BJ (cell line): ENCODE measurements around the gene UMAD1. TPM values are rescaled to one million over a fixed set of nuclear protein-coding genes. Genes with fewer than 3 reads are reported as not detected.

Experiments used
- CTCF ChIA-PET: fragments of 350-600 bp; formaldehyde crosslinking; extraction: SDS; loops from one replicate; lab custom pipeline; 2021; ENCODE audit warnings: antibody characterized with exemption, inconsistent platforms; lab: Yijun Ruan, JAX
- POLR2A ChIA-PET: fragments of 300-600 bp; sonication (Branson Sonifier 250); formaldehyde crosslinking; extraction: SDS; loops from one replicate; lab custom pipeline; 2021; ENCODE audit warnings: antibody characterized with exemption; lab: Charles Lee
- DNase-seq: peaks from one replicate; pipeline ENCODE4 v3.0.0-alpha.2; 2011; ENCODE audit warnings: low read depth
- H3K27me3 ChIP-seq: 2 replicates; pipeline ENCODE4 v1.6.0; 2011; ENCODE audit warnings: low read length; ENCODE audit not compliant: control insufficient read depth, insufficient read depth
- H3K36me3 ChIP-seq: 2 replicates; pipeline ENCODE4 v1.5.1; 2011; ENCODE audit warnings: low read length; ENCODE audit not compliant: control insufficient read depth, insufficient read depth
- H3K4me3 ChIP-seq: 2 replicates; pipeline ENCODE4 v1.5.1; 2011; ENCODE audit warnings: low read depth, mild to moderate bottlenecking, control low read depth, low read length
- polyA plus RNA-seq: library from polyadenylated mRNA; depleted of rRNA; stranded (reverse); fragments of >200 nt; gene quantifications from 2 replicates; pipeline ENCODE4 v1.2.3, GENCODE V29; 2011
- TF ChIP-seq, protein P1 (sequence below): IDR thresholded peaks from 2 replicates; pipeline ENCODE4 v1.5.1; 2011; ENCODE audit warnings: low read depth, mild to moderate bottlenecking, control low read depth, inconsistent platforms, low read length, moderate library complexity; ENCODE audit not compliant: insufficient read depth

Gene UMAD1
- polyA plus RNA-seq, 1 experiment = 10.1 TPM

DNA sequence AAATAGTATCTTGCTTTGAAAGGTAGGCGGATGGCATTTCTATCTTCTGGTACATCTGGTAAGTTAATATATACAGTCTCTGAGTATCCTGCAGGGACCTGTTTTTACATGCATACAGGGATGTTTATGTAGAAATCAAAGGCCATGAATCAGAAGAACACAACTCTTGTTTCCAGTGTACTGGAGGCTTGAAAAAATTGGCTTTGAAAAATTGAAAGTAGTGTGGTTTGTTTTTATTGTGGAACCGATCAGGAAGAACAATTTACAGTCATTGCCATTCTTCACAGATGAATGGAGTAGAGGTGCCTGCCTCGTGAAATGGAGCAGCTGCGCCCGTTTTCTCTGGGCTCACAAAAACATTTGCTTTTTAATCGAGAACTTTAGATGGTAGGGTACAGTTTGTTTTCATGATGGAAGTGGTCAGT, 131.9 kb downstream of the UMAD1 start:
- H3K27me3 ChIP-seq = no peaks in the 10 kb centered on the region
- DNase-seq = no peak
- CTCF ChIA-PET = interaction anchor here (1.3 to 1.8 kb wide), 3 partner anchors 12 to 20 kb away, joined by 3 to 7 read pairs (median 4); no protein-coding TSS in a partner anchor
- TF ChIP-seq, protein P1, sequence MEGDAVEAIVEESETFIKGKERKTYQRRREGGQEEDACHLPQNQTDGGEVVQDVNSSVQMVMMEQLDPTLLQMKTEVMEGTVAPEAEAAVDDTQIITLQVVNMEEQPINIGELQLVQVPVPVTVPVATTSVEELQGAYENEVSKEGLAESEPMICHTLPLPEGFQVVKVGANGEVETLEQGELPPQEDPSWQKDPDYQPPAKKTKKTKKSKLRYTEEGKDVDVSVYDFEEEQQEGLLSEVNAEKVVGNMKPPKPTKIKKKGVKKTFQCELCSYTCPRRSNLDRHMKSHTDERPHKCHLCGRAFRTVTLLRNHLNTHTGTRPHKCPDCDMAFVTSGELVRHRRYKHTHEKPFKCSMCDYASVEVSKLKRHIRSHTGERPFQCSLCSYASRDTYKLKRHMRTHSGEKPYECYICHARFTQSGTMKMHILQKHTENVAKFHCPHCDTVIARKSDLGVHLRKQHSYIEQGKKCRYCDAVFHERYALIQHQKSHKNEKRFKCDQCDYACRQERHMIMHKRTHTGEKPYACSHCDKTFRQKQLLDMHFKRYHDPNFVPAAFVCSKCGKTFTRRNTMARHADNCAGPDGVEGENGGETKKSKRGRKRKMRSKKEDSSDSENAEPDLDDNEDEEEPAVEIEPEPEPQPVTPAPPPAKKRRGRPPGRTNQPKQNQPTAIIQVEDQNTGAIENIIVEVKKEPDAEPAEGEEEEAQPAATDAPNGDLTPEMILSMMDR = no peak
- H3K36me3 ChIP-seq = no peaks in the 10 kb centered on the region
- POLR2A ChIA-PET = interaction anchor here (0.6 kb wide), 1 partner anchor 132 kb away, joined by 3 read pairs; the partner anchor contains the start of gene UMAD1
- no peak overlapping the region for H3K4me3 ChIP-seq

DNA sequence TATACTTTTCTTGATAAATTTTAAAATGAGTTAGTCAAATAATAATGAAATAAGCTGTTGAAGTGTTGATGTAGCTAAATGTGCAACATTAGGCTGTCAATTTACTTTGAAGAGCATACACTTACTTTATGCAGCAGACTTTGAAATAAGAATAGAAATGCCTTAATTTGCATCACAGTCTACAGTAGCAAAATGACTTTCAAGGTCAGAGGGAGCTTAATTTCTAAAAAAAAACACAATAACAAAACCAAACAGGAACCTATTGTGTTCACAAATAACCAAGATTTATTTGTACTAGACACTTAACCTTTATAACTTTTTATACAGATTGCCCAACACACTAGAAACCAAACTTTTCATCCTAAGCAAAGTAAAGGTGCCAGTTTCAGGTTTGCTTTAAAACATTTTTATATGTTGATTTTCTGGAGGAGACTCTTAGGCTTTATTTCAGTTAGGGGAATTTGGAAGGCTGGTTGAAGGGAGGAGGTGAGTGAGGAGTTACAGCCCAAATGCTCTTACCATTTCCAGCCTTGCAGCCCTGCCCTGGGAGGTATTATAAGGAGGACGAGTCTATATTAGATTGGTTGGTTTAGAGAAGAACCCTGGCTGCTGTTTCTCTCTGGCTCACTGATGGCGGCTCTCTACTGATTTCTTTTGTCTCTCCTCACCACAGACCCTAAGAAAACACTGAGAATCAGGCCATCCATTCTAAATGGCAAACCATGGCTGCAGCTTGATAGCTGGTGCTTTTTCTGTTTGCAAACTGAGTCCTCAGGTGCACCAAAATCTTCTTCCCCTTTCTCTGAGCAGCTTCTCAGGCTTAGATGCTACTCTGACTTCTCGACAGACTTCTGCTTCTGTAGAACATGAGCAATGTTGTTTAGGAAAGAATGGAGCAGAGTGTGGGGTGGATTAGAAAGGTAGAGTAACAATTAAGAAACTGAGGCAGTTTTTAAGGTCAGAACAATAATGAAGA, 133.1 kb downstream of the UMAD1 start:
- no peak overlapping the region for H3K4me3 ChIP-seq
- H3K27me3 ChIP-seq = no peaks in the 10 kb centered on the region
- TF ChIP-seq, protein P1 = no peak
- H3K36me3 ChIP-seq = no peaks in the 10 kb centered on the region
- ChIA-PET CTCF (interaction anchor here (0.7 to 1.3 kb wide), 3 partner anchors 17 to 443 kb away, joined by 3 to 4 read pairs (median 3); no protein-coding TSS in a partner anchor), POLR2A (no interaction called here)
- DNase-seq = no peak

DNA sequence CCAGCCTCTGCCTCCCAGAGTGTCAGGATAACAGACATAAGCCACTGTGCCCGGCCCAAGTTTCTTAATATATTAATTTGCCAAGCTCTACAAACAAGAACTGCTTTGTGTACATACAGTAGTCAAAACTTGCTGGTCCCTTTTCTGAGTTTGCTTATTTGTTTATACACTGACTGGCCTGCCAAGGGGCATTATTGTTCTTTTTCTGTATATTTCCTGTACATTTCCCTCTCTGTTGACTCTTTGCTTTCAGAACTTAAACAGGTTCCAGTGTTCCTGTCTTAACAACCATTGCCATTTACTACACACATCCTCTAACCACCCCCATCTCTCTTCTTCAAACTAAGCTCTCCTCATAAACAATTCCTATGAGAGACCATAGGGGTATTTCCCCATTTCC, 139.3 kb downstream of the UMAD1 start:
- POLR2A ChIA-PET = no interaction called here
- no peak overlapping the region for H3K4me3 ChIP-seq
- H3K36me3 ChIP-seq = no peaks in the 10 kb centered on the region
- no peaks in the 10 kb centered on the region for H3K27me3 ChIP-seq
- CTCF ChIA-PET = interaction anchor here (0.7 to 1.3 kb wide), 2 partner anchors 12 to 410 kb away, joined by 3 read pairs; no protein-coding TSS in a partner anchor
- no peak for DNase-seq
- TF ChIP-seq, protein P1 = no peak

DNA sequence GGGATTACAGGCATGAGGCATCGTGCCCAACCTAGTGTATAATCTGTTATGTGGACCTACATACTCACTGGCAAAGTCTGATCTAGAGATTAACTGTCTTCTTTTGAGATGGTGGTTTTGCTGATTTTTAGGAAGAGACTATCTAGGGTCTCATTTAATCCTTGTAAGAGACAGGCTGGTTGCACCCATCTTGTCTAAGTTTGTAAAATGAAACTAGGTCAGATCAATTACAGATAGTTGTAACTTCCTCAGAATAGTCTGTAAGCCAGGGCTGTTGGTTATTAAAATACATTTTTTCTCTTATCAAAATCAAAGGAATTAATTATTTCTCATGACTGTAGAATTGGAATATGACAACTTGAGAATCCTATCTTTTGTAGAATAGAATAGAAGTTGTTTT, 142.4 kb downstream of the UMAD1 start:
- POLR2A ChIA-PET = no interaction called here
- DNase-seq = no peak
- Histone ChIP-seq H3K36me3 (no peaks in the 10 kb centered on the region), H3K4me3 (no peak overlapping the region), H3K27me3 (no peaks in the 10 kb centered on the region)
- TF ChIP-seq, protein P1 = no peak
- CTCF ChIA-PET = no interaction called here

DNA sequence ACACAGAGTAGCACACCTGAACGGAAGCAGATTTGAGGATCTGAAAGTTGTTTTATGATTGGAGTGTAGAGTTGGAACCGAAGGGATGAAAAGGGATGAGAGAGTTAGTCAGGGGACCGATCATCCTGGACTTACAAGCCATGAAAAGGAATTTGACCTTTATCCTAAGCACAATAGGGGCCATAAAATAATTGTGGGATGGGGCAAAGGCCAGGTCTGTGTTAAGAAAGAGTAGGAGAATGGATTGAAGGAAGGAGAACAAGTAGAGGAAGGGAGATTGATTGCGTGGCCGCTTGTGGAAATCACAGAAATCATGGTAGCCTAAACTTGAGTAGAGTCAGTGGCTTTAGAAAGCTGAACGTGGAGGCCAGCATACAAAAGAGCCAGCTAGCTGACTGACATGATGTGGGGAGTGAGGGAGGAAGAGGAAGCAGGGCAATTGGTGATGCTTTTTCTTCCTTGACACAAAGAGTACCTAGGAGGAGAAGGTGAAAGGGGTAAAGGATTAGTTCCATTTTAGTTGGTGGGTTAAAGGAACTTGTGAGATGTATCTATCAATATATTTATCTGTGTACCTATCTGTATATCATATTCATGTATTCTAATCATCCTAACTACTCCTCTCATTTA, 144.9 kb downstream of the UMAD1 start:
- POLR2A ChIA-PET = no interaction called here
- DNase-seq = no peak
- CTCF ChIA-PET = no interaction called here
- TF ChIP-seq, protein P1 = no peak
- Histone ChIP-seq H3K4me3 (no peak overlapping the region), H3K27me3 (no peaks in the 10 kb centered on the region), H3K36me3 (no peaks in the 10 kb centered on the region)
